Measurements from ENCODE around the gene INPP5F.
"Not testable (repeated sequence)": the region's sequence is repeated elsewhere in the genome, so short reads cannot be mapped to it uniquely, and the experiment has no call there.

INPP5F gene

GRCh38 chr10:119748871-119749270, 23.0 kb downstream of the INPP5F start:
- no peak for DNase-seq

GRCh38 chr10:119749455-119749854, 23.6 kb downstream of the INPP5F start:
- no peak for DNase-seq

GRCh38 chr10:119750391-119751230, 24.8 kb downstream of the INPP5F start:
- peak; percentile 52 for DNase-seq

- no peak for DNase-seq
These were observed 27.5 kb downstream of the INPP5F start for GRCh38 chr10:119753309-119753708.

- DNase-seq: no peak
These were observed 28.2 kb downstream of the INPP5F start for GRCh38 chr10:119754085-119754484.

GRCh38 chr10:119754936-119755335, 29.1 kb downstream of the INPP5F start:
- DNase-seq: no peak

- DNase-seq: no peak
These were observed 29.6 kb downstream of the INPP5F start for GRCh38 chr10:119755446-119755845.

- DNase-seq: no peak
These were observed 32.8 kb downstream of the INPP5F start for GRCh38 chr10:119758448-119759195.

- DNase-seq: no peak
These were observed 34.0 kb downstream of the INPP5F start for GRCh38 chr10:119759832-119760231.

GRCh38 chr10:119761106-119761505, 35.3 kb downstream of the INPP5F start:
- no peak for DNase-seq

GRCh38 chr10:119762035-119762434, 36.2 kb downstream of the INPP5F start:
- no peak for DNase-seq

GRCh38 chr10:119762805-119763798, 37.3 kb downstream of the INPP5F start:
- no peak for DNase-seq

- DNase-seq: no peak
These were observed 42.7 kb downstream of the INPP5F start for GRCh38 chr10:119768455-119769094.

GRCh38 chr10:119769886-119770285, 44.0 kb downstream of the INPP5F start:
- no peak for DNase-seq

GRCh38 chr10:119770928-119771327, 45.1 kb downstream of the INPP5F start:
- DNase-seq: no peak

- DNase-seq: no peak
These were observed 46.5 kb downstream of the INPP5F start for GRCh38 chr10:119772334-119772733.

GRCh38 chr10:119773041-119773440, 47.2 kb downstream of the INPP5F start:
- not testable (repeated sequence) for DNase-seq

- DNase-seq: no peak
These were observed 49.7 kb downstream of the INPP5F start for GRCh38 chr10:119775529-119775928.

- no peak for DNase-seq
These were observed 50.7 kb downstream of the INPP5F start for GRCh38 chr10:119776536-119776935.

- no peak for DNase-seq
These were observed 51.8 kb downstream of the INPP5F start for GRCh38 chr10:119777686-119778085.

GRCh38 chr10:119778776-119779445, 53.1 kb downstream of the INPP5F start:
- no peak for DNase-seq

Measured in stimulated activated CD4-positive, alpha-beta T cell treated with anti-CD3 and anti-CD28 coated beads, Interleukin-1b, Interleukin-23, amount 100 ng/mL, for 48 hours (primary cell).